HG03108 (cell line): ENCODE measurements around the gene TTLL6.
"Not testable (repeated sequence)": the region's sequence is repeated elsewhere in the genome, so short reads cannot be mapped to it uniquely, and the experiment has no call there.

Experiments
- ATAC-seq: cut with Tn5 transposase; IDR thresholded peaks from one replicate; pipeline ENCODE4 v1.9.1; 2021; ENCODE audit warnings: moderate library complexity; ENCODE audit not compliant: unreplicated experiment

The TTLL6 gene

DNA sequence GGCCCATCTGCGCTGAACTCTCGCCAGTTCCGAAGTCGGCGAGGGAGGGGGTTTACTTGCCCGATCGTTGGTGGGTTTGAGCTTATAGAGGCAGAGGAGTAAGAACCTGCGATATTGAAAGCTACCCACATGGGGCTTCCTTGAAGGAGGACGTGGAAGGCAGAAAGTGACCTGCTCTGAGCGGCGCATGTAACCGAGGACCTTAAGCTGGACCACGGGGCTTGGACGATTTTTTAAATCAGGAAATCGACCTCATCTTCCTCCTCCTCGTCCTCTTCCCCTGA is 92.1 kb downstream of the TTLL6 start:
- ATAC-seq: no peak

DNA sequence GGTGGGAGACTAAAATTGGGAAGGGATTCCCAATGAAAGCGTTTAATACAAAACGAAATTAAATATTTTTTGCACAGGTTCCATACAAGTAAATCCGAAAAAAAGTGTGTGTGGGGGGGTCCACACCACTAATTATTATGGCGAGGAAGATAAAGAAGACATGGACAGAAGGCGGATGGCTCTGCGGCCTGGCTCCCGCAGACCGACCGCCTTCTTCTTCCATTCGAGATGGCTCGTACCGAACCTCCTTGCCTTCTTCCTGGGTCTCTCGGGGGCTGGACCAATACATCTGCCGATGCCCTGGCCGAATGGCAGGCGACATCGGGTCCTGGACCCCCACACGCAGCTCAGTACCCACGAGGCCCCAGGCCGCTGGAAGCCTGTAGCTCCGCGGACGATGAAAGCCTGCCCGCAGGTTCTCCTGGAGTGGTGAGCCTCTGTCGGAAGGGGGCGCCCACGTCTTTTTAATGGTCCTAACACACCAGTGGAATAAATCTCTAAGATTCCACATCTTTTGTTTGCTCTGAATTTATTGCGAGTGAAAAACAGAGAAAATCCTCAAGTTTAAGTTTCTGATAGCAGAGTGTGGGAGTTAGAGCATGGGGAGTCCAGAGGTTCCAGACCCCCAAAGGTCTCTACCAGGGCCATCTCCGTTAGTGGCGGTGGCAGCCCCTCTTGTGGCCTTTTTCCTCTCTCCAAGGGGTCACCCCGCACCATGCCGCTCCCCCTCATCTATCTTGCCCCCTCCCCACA is 92.6 kb downstream of the TTLL6 start:
- no peak for ATAC-seq

- no peak for ATAC-seq
These were observed 93.4 kb downstream of the TTLL6 start for GRCh38 chr17:48723423-48724250.

DNA sequence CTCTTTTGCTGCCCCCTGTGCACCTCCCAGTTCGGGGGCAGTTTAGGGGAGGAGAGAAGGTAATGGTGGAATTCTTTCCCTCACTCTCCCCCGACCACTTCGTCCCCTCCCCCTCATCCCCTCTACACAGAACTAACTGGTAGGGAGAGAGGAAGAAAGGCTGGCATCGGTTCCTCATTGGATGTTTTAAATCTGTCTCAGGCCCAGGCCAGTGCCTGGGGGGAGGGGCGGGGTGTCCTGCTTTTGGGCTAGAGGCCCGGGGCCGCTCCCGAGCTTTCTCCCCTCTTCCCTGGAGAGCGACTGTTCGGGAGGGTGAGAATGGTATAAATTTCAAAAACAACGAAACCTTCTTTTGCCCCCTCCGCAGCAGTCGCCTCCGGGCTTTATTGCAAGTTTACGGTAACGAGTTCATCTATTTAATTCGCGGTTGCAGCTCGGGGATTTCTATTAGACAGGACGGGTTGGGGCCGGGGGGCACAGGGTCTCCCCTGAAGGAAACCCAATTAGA is 94.1 kb downstream of the TTLL6 start, which contains the start of gene PRAC2:
TSS of gene PRAC2 (plus strand) at position 271 of the 508 bp plus-strand sequence. CDS start 1,226 bp downstream, outside the sequence.
- no peak for ATAC-seq

DNA sequence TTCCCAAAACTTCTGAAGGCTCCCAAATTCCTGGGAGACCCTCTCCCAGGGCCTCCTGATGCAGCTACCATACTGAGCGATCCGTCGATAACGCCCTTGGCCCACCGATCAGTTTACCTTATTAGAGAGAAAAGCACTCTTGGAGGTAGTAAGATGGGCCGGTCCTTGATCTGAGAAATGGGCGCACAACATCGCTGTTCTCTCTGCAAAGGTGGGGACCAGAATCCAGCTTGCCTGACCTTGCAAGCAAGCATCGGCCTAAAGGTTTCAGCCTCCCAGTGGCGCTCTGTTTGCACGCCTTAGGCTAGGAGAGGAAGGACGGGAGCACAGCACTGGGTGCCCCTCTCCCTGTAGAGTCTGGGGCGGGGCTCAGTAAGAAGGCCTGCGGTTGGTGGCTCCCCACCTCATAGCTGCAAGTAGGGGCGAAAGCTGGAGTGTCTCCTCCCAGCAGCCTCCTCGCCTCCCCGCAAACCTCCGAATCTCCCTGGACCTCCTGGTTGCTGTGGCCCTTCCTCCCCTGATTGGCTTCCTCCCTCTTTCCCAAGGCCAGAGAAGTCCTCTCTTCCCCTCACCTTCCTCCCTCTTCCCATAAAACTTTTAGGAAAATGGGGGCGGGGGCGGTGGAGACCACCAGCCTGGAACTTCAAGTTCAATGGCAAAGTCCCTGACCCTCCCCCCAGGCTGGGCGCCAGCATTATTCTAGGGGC is 94.7 kb downstream of the TTLL6 start, which contains the start of gene PRAC1:
TSS of gene PRAC1 (minus strand) at position 318 of the 707 bp plus-strand sequence. CDS start at position 192, 126 bp downstream.
- no peak for ATAC-seq

DNA sequence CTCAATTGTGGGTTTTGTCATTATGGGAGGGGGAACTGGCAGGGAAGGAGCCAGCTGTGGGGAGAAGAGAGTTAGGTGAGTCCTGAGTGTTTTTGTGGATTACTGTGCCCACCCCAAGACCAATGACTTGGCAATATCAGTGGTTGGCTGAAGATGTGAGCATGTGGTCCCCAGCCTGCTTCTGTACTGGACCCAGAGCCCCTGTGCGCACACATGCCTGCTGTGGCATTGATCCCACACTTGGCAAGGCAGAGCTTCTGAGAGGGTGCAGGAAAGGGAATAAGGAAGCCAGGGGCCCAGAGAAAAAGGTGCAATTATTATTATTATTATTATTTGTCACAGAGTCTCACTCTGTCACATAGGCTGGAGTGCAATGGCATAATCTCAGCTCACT is 96.0 kb downstream of the TTLL6 start:
- no peak for ATAC-seq

GRCh38 chr17:48720266-48721008 is 96.6 kb downstream of the TTLL6 start:
- ATAC-seq: no peak

GRCh38 chr17:48719642-48720265 is 97.3 kb downstream of the TTLL6 start:
- ATAC-seq: no peak

- ATAC-seq: no peak
These were observed 98.0 kb downstream of the TTLL6 start for GRCh38 chr17:48718761-48719641.

GRCh38 chr17:48718227-48718760 is 98.7 kb downstream of the TTLL6 start:
- no peak for ATAC-seq

DNA sequence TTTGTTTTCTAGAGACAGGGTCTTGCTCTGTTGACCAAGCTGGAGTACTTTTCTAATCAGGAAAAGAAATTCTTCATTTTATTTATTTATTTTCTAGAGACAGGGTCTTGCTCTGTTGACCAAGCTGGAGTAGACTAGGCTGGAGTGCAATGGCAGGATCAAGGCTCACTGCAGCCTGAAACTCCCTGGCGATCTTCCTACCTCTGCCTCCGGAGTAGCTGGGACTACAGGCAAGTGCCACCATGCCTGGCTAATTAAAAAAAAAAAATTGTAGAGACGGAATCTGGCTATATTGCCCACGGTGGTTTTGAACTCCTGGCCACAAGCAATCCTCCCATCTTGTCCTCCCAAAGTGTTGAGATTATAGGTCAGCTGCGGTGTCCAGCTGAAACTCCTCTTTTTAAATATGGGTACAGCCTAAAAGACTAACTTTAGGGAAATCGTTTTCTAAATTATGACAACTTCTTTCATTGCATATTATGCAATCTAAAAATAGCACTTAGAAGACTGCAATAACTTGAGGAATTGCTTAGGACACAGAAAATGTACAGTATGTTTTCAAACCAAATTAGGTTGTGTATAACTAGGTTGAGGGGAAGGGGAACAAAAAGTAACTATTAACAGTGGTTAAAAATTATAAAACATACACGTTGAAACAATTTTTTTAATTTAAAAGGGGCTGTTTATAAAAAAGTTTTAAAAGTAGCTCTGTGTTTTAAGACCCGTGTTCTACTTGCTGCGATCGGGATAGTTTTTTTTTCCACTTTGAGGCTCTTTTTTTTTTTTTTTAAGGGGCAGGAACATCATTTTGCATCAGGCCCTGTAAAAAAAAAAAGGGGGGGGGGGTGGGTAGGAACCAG is 99.4 kb downstream of the TTLL6 start:
- ATAC-seq: no peak

DNA sequence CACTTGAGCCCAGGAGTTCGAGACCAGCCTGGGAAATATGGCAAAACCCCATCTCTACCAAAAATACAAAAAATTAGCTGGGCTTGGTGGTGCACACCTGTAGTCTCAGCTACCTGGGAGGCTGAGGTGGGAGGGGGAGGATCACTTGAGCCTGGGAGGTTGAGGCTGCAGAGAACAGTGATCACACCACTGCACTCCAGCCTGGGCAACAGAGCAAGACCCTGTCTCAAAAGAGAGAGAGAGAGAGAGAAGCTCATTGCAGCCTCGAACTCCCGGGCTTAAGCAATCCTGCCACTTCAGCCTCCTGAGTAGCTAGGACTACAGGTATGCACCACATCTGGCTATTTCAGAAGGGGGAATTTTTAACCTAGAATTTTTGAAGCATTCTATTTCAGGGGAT is 100.5 kb downstream of the TTLL6 start:
- not testable (repeated sequence) for ATAC-seq

GRCh38 chr17:48715496-48716399 is 101.3 kb downstream of the TTLL6 start:
- no peak for ATAC-seq
